Measurements from ENCODE around the gene CD164L2. TPM values are rescaled to one million over a fixed set of nuclear protein-coding genes. Genes with fewer than 3 reads are reported as not detected.

CD164L2 gene
- total and polyA plus RNA-seq, 2 experiments from 2014 or later: 2.0 to 2.8 TPM

DNA sequence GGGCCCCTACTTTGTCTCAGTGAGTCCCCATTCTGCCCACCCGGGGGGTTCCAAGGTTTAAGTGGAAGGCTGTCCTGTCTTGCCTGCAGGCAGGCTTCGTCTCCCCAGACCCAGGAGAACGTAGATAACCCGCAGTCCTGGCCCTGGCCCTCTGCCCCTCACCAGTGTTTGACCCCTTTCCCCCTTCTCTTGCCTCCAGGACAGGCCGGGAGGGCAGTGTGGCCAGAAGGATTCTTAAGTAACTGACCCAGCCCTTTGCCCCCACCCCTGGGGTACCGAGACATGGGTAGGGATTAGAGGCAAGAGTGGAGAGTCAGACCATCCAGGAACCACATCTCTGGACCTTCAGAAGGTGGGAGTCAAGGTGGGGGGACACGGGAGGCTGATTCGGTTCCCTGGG lies 52.3 kb downstream of the CD164L2 start:
- peaks cover 4% of the 10 kb centered on the region; the same call in 1 of the 2 replicates for H3K36me3 ChIP-seq (ENCODE audit: insufficient read depth)
- Mint-ChIP-seq H3K27ac (no peak overlapping the region), H3K9me3 (no peaks in the 10 kb centered on the region), H3K27me3 (ENCODE audit: insufficient read depth, low read depth, poor library complexity) (peaks cover 7% of the 10 kb centered on the region), H3K4me3 (no peak overlapping the region), H3K4me1 (no peaks in the 10 kb centered on the region), H3K36me3 (ENCODE audit: low read depth) (peaks cover 44% of the 10 kb centered on the region)
- peaks cover 32% of the 10 kb centered on the region for H3K79me2 ChIP-seq (replicated peaks; ENCODE audit: insufficient read depth)
- no peak overlapping the region for H3K4me2 ChIP-seq
- H2AFZ ChIP-seq: no peak overlapping the region
- no peak for TF ChIP-seq EZH2 (IDR thresholded peaks at IDR 0.05; ENCODE audit: low read depth, unreplicated experiment)
- no peak for TF ChIP-seq ZNF462 (CRISPR knock-in tag; IDR thresholded peaks at IDR 0.05)
- no peak for TF ChIP-seq NANOG (IDR thresholded peaks at IDR 0.05; ENCODE audit: borderline replicate concordance)
- TF ChIP-seq EZH2phosphoT487 (IDR thresholded peaks at IDR 0.05; ENCODE audit: unreplicated experiment): no peak
- no peak for TF ChIP-seq STAT1 (IDR thresholded peaks at IDR 0.05; ENCODE audit: unreplicated experiment)
- no peak for TF ChIP-seq JUNB (IDR thresholded peaks at IDR 0.05; ENCODE audit: unreplicated experiment)
- TF ChIP-seq REST (IDR thresholded peaks at IDR 0.05; ENCODE audit: unreplicated experiment): no peak
- no peak for TF ChIP-seq POLR2AphosphoS5 (IDR thresholded peaks at IDR 0.05; ENCODE audit: low read depth)
- no peak for TF ChIP-seq ETS1 (IDR thresholded peaks at IDR 0.05)
- TF ChIP-seq ZNF331 (CRISPR knock-in tag; IDR thresholded peaks at IDR 0.05; ENCODE audit: low read depth): no peak
- no peak for TF ChIP-seq CREB1 (CRISPR knock-in tag; IDR thresholded peaks at IDR 0.05; ENCODE audit: low read depth)
- no peak for TF ChIP-seq ZNF114 (CRISPR knock-in tag; IDR thresholded peaks at IDR 0.05)
- TF ChIP-seq, protein P1, sequence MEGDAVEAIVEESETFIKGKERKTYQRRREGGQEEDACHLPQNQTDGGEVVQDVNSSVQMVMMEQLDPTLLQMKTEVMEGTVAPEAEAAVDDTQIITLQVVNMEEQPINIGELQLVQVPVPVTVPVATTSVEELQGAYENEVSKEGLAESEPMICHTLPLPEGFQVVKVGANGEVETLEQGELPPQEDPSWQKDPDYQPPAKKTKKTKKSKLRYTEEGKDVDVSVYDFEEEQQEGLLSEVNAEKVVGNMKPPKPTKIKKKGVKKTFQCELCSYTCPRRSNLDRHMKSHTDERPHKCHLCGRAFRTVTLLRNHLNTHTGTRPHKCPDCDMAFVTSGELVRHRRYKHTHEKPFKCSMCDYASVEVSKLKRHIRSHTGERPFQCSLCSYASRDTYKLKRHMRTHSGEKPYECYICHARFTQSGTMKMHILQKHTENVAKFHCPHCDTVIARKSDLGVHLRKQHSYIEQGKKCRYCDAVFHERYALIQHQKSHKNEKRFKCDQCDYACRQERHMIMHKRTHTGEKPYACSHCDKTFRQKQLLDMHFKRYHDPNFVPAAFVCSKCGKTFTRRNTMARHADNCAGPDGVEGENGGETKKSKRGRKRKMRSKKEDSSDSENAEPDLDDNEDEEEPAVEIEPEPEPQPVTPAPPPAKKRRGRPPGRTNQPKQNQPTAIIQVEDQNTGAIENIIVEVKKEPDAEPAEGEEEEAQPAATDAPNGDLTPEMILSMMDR (conservative IDR thresholded peaks at IDR 0.05; ENCODE audit: low read depth in 2 of 2): no peak
- no peaks in the 10 kb centered on the region for H3K27me3 ChIP-seq (ENCODE audit: insufficient read depth)
- no peak overlapping the region for H3K4me3 ChIP-seq
- H3K27ac ChIP-seq (ENCODE audit: low read depth): no peak overlapping the region
- no peaks in the 10 kb centered on the region for H3K9me2 ChIP-seq (ENCODE audit: insufficient read depth)
- ATAC-seq: no peak
- DNase-seq (ENCODE audit: low spot score): no peak
- peaks cover 15% of the 10 kb centered on the region for H4K20me1 ChIP-seq (replicated peaks; ENCODE audit: insufficient read depth)
- peaks cover 5% of the 10 kb centered on the region; the same call in 1 of the 2 replicates for H3F3A ChIP-seq (replicated peaks; ENCODE audit: low read depth)
- no peaks in the 10 kb centered on the region for H3K4me1 ChIP-seq (ENCODE audit: insufficient read depth)

All from GM23338 (cell line).